Caco-2 (cell line): ENCODE data around the gene SPG11. TPM values are rescaled to one million over a fixed set of nuclear protein-coding genes. Genes with fewer than 3 reads are reported as not detected.

ENCODE experiments used
- BruUV-seq: library from RNA; stranded (reverse); fragments of 400-500 nt; replicated peaks from 2 replicates; lab custom pipeline; 2021; lab: Mats Ljungman, UMichigan
- CTCF ChIA-PET: fragments of 300-600 bp; sonication (Branson Sonifier 250); formaldehyde crosslinking; loops from one replicate; lab custom pipeline; 2022; ENCODE audit warnings: antibody characterized with exemption; lab: Charles Lee
- POLR2A ChIA-PET: fragments of 300-600 bp; sonication (Branson Sonifier 250); formaldehyde crosslinking; loops from one replicate; lab custom pipeline; 2022; ENCODE audit warnings: antibody characterized with exemption; lab: Charles Lee
- DNase-seq, 2 experiments: peaks; one replicate each; pipeline versions ENCODE4 v3.0.0 to v3.0.0-alpha.2; 2020 to 2022
- H3K27me3 ChIP-seq: replicated peaks from 2 replicates; pipeline ENCODE4 v1.6.0; 2011; ENCODE audit warnings: low read length; ENCODE audit not compliant: control insufficient read depth, insufficient read depth
- H3K36me3 ChIP-seq: 2 replicates; pipeline ENCODE4 v1.5.1; 2011; ENCODE audit warnings: low read length; ENCODE audit not compliant: control insufficient read depth, insufficient read depth
- H3K4me1 ChIP-seq: fragments of 250-450 bp; sonication (Bioruptor Pico); 2 replicates; pipeline ENCODE4 v1.5.1; 2020; ENCODE audit warnings: mild to moderate bottlenecking
- H3K4me3 ChIP-seq: 2 replicates; pipeline ENCODE4 v1.5.1; 2011; ENCODE audit warnings: low read depth, mild to moderate bottlenecking, control low read depth, low read length
- H3K9me3 ChIP-seq: fragments of 250-450 bp; sonication (Bioruptor Pico); 2 replicates; pipeline ENCODE4 v1.5.1; 2020; ENCODE audit warnings: mild to moderate bottlenecking, moderate library complexity
- H3K27ac Mint-ChIP-seq: one replicate; pipeline ENCODE4 v1.8.0; 2022; ENCODE audit warnings: mixed read lengths; ENCODE audit not compliant: unreplicated experiment
- H3K27me3 Mint-ChIP-seq: one replicate; pipeline ENCODE4 v1.8.0; 2022; ENCODE audit warnings: mixed read lengths; ENCODE audit not compliant: insufficient read depth, unreplicated experiment
- H3K36me3 Mint-ChIP-seq: one replicate; pipeline ENCODE4 v1.8.0; 2022; ENCODE audit warnings: mild to moderate bottlenecking, mixed read lengths; ENCODE audit not compliant: insufficient read depth, unreplicated experiment
- H3K4me1 Mint-ChIP-seq: one replicate; pipeline ENCODE4 v1.8.0; 2022; ENCODE audit warnings: low read depth, mixed read lengths; ENCODE audit not compliant: unreplicated experiment
- H3K4me3 Mint-ChIP-seq: one replicate; pipeline ENCODE4 v1.8.0; 2022; ENCODE audit warnings: mild to moderate bottlenecking, moderate library complexity, mixed read lengths; ENCODE audit not compliant: unreplicated experiment
- H3K9me3 Mint-ChIP-seq: one replicate; pipeline ENCODE4 v1.8.0; 2022; ENCODE audit warnings: mixed read lengths; ENCODE audit not compliant: unreplicated experiment
- CTCF ChIP-seq, 2 experiments: fragments of 200-600 bp in 1 of 2; IDR thresholded peaks; 1 replicate in 1 of 2; 2 replicates in 1 of 2; pipeline versions ENCODE4 v1.5.1 to v1.8.0; 2011 to 2022; ENCODE audit warnings: antibody characterized with exemption in 1 of 2, control low read depth in 1 of 2, inconsistent platforms in 1 of 2, low read depth in 1 of 2, low read length in 1 of 2, mild to moderate bottlenecking in 1 of 2, moderate library complexity in 1 of 2; ENCODE audit not compliant: insufficient read depth in 1 of 2, severe bottlenecking in 1 of 2, unreplicated experiment in 1 of 2
- intact Hi-C: fragments of 100-400 bp; cut with micrococcal nuclease; formaldehyde crosslinking; loops from one replicate; pipeline ENCODE4 v1.10.0; 2022; ENCODE audit not compliant: unreplicated experiment
- total RNA-seq: library from RNA; stranded (reverse); gene quantifications from 2 replicates; pipeline ENCODE4 v1.2.3, GENCODE V29; 2022

Gene SPG11
- total RNA-seq, 1 experiment from 2014 or later, result 43.3 TPM

GRCh38 chr15:44573386-44573785 lies 90.1 kb downstream of the SPG11 start:
- Histone ChIP-seq H3K27me3 (no peaks in the 10 kb centered on the region), H3K4me3 (no peak overlapping the region), H3K4me1 (no peaks in the 10 kb centered on the region), H3K36me3 (no peaks in the 10 kb centered on the region; the same call in 1 of the 2 replicates), H3K9me3 (no peaks in the 10 kb centered on the region)
- Mint-ChIP-seq H3K27me3 (no peaks in the 10 kb centered on the region), H3K9me3 (no peaks in the 10 kb centered on the region), H3K36me3 (peaks cover 42% of the 10 kb centered on the region), H3K4me3 (no peak overlapping the region), H3K27ac (no peak overlapping the region), H3K4me1 (no peaks in the 10 kb centered on the region)
- ChIA-PET POLR2A (interaction anchor here (0.6 kb wide), 1 partner anchor 30 kb away, joined by 3 read pairs; no protein-coding TSS in a partner anchor), CTCF (no interaction called here)
- BruUV-seq, result no TSS peak
- DNase-seq, result no peak
- intact Hi-C loops, result no loop called here
- TF ChIP-seq CTCF (IDR thresholded peaks at IDR 0.05; ENCODE audit: insufficient read depth in 1 of 2, low read depth in 1 of 2, low read length in 1 of 2, severe bottlenecking in 1 of 2, unreplicated experiment in 1 of 2), result no peak

GRCh38 chr15:44570361-44570760 lies 93.1 kb downstream of the SPG11 start:
- H3K4me3 Mint-ChIP-seq, result no peak overlapping the region
- POLR2A ChIA-PET, result no interaction called here
- no peaks in the 10 kb centered on the region for H3K27me3 Mint-ChIP-seq
- Histone ChIP-seq H3K36me3 (peaks cover 8% of the 10 kb centered on the region), H3K4me1 (no peaks in the 10 kb centered on the region), H3K4me3 (no peak overlapping the region), H3K9me3 (no peaks in the 10 kb centered on the region), H3K27me3 (no peaks in the 10 kb centered on the region)
- peaks cover 64% of the 10 kb centered on the region for H3K36me3 Mint-ChIP-seq
- CTCF ChIA-PET, result no interaction called here
- intact Hi-C loops, result no loop called here
- DNase-seq, result no peak
- no peak overlapping the region for H3K27ac Mint-ChIP-seq
- H3K4me1 Mint-ChIP-seq, result no peaks in the 10 kb centered on the region
- no peaks in the 10 kb centered on the region for H3K9me3 Mint-ChIP-seq
- TF ChIP-seq CTCF (IDR thresholded peaks at IDR 0.05; ENCODE audit: insufficient read depth in 1 of 2, low read depth in 1 of 2, low read length in 1 of 2, severe bottlenecking in 1 of 2, unreplicated experiment in 1 of 2), result no peak
- no TSS peak for BruUV-seq

GRCh38 chr15:44569316-44569715 lies 94.1 kb downstream of the SPG11 start:
- BruUV-seq, result no TSS peak
- Mint-ChIP-seq H3K27ac (no peak overlapping the region), H3K4me1 (no peaks in the 10 kb centered on the region), H3K27me3 (no peaks in the 10 kb centered on the region), H3K36me3 (peaks cover 64% of the 10 kb centered on the region), H3K9me3 (no peaks in the 10 kb centered on the region), H3K4me3 (no peak overlapping the region)
- Histone ChIP-seq H3K4me3 (no peak overlapping the region), H3K9me3 (no peaks in the 10 kb centered on the region), H3K27me3 (no peaks in the 10 kb centered on the region), H3K4me1 (no peaks in the 10 kb centered on the region), H3K36me3 (peaks cover 13% of the 10 kb centered on the region)
- CTCF ChIA-PET, result no interaction called here
- no peak for DNase-seq
- intact Hi-C loops, result no loop called here
- POLR2A ChIA-PET, result no interaction called here
- TF ChIP-seq CTCF (IDR thresholded peaks at IDR 0.05; ENCODE audit: insufficient read depth in 1 of 2, low read depth in 1 of 2, low read length in 1 of 2, severe bottlenecking in 1 of 2, unreplicated experiment in 1 of 2), result no peak
